Choroid plexus epithelial cell (primary cell): ENCODE measurements around the gene DNASE1L1.
"Not testable (repeated sequence)": the region's sequence is repeated elsewhere in the genome, so short reads cannot be mapped to it uniquely, and the experiment has no call there.

Source experiments
- DNase-seq: peaks from one replicate; pipeline ENCODE4 v3.0.0-alpha.2; 2010; ENCODE audit warnings: low read depth
- H3K4me3 ChIP-seq: 2 replicates; pipeline ENCODE4 v1.5.1; 2011; ENCODE audit warnings: low read depth, mild to moderate bottlenecking, control low read depth, low read length, moderate library complexity
- CTCF ChIP-seq: conservative IDR thresholded peaks from 2 replicates; pipeline ENCODE4 v1.5.1; 2011; ENCODE audit warnings: low read depth, mild to moderate bottlenecking, control low read depth, inconsistent platforms, low read length, moderate library complexity

Gene DNASE1L1

GRCh38 chrX:154399527-154400368, 9.3 kb downstream of the DNASE1L1 start:
- no peak for TF ChIP-seq CTCF
- no peak for DNase-seq
- peak overlapping the region; percentile 79 for H3K4me3 ChIP-seq

- peak; percentile 76 for TF ChIP-seq CTCF
- DNase-seq, result peak; percentile 87
- H3K4me3 ChIP-seq, result peak overlapping the region; percentile 79
Observed at GRCh38 chrX:154398668-154399526, 10.2 kb downstream of the DNASE1L1 start.

GRCh38 chrX:154397888-154398667, 11.0 kb downstream of the DNASE1L1 start, which contains the start of gene RPL10:
RPL10 (plus strand) TSS chrX:154398377; CDS start chrX:154398520, 143 bp downstream.
- peak within 1 kb of the TSS; percentile 79 for H3K4me3 ChIP-seq
- peak; percentile 98 for DNase-seq
- no peak for TF ChIP-seq CTCF

GRCh38 chrX:154396973-154397887, 11.8 kb downstream of the DNASE1L1 start:
- no peak for TF ChIP-seq CTCF
- H3K4me3 ChIP-seq, result peak overlapping the region; percentile 79
- peak; percentile 53 for DNase-seq

- H3K4me3 ChIP-seq, DNase-seq: not testable (repeated sequence)
Observed at GRCh38 chrX:154396363-154396762, 12.7 kb downstream of the DNASE1L1 start.

- peak overlapping the region; percentile 44 for H3K4me3 ChIP-seq
- DNase-seq, result not testable (repeated sequence)
Observed at GRCh38 chrX:154389812-154390747, 19.0 kb downstream of the DNASE1L1 start.

- H3K4me3 ChIP-seq, DNase-seq: not testable (repeated sequence)
Observed at GRCh38 chrX:154388649-154389048, 20.4 kb downstream of the DNASE1L1 start.

GRCh38 chrX:154388094-154388493, 21.0 kb downstream of the DNASE1L1 start:
- not testable (repeated sequence) for DNase-seq, H3K4me3 ChIP-seq
